ENCODE data around the gene PLSCR1.

Gene PLSCR1, protein sequence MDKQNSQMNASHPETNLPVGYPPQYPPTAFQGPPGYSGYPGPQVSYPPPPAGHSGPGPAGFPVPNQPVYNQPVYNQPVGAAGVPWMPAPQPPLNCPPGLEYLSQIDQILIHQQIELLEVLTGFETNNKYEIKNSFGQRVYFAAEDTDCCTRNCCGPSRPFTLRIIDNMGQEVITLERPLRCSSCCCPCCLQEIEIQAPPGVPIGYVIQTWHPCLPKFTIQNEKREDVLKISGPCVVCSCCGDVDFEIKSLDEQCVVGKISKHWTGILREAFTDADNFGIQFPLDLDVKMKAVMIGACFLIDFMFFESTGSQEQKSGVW

DNA sequence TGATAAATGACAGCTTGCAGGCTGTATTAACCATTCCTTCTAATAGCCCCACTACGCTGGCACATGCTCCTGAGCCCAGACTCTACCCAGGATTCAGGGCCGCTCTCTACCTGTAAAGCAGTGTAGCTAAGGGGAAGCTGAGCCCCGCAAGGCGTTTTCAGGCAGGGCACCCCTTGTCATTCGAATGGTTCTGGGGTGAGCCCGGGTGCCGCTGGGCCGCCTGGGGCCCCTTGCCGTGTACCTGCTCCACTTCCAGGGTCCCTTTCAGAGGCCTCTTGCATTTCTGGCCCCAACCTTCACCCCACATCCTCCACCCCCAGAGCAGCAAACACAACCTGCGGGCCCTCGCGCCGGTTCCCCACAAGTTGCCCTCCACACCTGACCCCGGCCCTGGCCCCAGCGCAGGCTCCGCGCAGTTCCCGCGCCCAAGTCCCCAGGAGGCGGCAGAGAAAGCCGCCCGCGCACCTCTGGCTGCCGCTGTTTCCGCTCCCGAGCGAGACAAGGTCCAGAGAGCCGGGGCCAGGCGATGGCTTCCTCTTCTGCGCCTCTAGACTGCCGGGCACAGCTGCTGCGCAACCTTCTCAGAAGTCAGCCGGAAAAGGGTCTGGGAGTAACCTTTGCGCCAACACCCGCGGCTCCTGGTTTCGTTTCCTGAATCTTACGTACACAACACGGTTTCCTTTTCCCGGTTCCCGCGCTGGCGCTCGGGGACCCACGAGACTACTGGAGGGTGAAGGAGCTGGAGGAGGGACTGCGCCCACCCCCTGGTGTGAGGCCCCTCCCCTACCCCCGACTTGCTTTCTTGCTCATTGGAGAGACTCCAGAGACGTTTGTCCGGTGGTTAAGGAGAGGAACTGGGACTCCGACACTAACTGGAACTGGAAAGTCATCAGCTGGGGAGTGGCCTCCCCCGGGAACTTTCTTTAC is at the start of gene PLSCR1:
Gene PLSCR1 (minus strand): TSS at position 606 of the 927 bp plus-strand sequence. CDS start 8,055 bp downstream, outside the sequence.
- peak; percentile 92 for DNase-seq (ENCODE audit: low read depth)

DNA sequence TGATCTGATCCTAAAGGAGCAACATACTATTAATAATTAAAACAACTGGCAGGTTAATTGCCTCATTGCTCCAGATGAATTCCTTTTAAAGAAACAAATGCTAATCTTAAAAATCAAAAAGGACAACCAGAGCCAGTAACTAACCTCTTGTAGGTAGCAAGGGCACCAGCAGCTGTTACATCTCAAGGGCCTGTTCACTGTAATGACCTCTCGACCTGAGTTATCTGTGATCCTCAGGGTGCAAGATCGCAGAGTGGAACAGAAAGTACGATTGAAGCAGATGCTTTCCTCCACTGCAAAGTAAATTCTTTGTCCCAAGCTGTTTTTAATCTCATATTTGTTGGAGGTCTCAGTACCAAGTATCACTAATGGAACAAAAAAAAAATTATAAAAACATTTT is 49.4 kb upstream of the PLSCR1 start:
- no peak for DNase-seq (ENCODE audit: low read depth)

DNA sequence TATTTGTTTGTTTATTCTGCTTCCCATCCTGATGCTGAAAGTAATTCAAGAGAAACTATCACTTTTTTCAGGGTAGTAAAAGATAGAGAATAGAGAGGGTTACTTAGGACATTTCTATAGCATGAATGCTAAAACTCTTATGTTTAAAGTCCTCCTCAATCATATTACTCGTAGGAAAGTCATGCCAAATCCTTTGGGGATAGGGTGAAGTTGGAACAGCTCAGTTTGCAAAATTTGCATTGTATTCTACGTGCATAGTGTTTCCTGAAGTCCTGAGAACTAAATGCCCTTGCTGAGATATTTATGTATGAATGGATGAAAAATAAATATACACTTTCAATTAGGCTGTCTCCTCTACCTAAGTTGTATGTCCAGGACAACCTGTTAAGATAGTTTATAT is 46.1 kb upstream of the PLSCR1 start:
- no peak for DNase-seq (ENCODE audit: low read depth)

DNA sequence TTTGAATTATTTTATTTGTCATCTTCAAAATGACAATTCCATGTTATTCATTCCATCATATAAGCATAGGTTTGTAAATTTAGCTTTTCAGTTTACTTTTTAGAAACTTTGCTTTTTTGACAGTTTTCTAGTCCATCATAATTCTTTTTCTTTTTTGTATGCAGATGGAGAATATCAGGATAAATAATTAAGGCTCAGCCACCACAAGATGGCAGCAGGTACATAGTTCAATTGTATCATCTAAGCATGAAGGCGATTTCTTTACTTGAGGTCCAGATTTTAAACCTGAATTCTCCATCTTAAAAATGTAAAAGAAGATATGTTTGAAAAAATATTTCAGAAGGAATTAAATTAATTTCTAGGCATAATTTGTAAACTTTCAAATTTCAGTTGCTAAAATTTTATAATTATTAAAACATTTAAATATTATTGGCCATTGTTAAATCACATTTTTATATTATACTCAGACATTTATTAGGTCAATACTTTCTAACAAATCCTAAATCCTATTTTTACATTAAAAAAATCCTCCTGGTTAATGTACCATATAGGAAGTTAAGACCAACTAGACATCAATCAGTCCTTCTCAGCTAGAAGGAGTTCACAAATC is 45.6 kb upstream of the PLSCR1 start:
- DNase-seq (ENCODE audit: low read depth) = peak; percentile 24

DNA sequence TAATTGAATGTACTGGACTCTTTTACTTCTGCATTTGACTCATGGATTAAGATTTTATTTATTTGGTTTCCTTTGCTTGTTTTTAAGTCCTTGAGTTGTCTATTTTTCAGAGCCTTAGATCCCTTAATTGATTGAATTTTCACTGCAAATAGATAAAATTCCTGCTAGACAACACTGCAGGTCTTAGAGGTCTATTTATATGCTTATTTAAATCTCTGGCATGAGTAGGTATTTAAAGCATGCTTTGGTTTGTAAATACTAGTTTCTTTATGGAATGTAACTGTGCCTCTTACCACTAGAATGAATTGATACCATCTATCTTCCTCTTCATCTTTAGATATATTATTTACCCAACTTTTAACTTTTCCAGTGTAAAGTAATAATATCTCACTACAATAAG is 40.7 kb upstream of the PLSCR1 start:
- no peak for DNase-seq (ENCODE audit: low read depth)

DNA sequence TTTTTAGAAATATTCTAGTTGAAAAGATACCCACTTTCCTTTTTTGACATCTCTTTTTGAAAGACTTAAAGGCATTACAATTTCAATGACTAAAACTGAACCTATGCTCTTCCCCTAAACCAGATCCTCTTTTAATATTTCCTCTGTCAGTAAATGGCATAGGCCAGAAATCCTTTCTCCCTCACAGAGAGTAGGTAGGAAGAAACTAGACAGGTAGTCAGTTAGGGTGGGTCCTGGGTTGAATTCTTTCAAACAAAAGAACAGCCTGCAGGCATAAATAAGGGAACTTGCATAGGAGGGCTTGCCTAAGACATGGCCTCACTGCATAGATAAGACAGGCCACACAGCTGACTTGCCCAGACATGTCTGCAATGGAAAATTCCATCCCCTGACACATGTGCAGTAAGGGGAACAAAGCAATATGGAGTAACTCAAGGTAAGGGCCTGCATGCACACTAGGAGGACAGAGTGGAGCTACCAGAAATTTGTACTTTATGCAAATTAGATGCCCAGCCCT is 37.6 kb upstream of the PLSCR1 start:
- no peak for DNase-seq (ENCODE audit: low read depth)

DNA sequence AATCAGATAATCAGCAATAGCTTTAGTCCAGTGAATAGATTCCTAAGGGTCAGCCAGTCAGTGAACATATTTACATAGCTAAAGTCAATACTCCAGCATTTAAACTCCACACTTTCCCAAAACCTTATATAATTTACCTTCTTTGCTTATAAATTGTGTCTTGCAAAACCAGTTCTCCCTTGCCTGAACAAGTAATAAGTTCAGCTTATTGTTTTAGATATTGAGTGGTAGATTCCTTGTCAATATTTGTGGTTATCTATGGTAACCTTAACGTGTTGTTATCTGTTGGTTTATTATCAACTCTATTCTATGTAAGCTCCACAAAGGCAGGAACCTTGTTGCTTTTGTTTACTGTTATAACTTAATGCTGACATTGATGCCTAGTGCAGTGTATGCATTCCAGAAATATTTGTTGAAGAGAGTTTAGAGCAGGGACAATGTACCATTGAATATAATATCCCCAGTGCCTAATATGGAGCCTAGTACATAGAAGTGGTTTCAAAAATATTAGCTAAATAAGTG is 36.7 kb upstream of the PLSCR1 start:
- DNase-seq (ENCODE audit: low read depth) = no peak

DNA sequence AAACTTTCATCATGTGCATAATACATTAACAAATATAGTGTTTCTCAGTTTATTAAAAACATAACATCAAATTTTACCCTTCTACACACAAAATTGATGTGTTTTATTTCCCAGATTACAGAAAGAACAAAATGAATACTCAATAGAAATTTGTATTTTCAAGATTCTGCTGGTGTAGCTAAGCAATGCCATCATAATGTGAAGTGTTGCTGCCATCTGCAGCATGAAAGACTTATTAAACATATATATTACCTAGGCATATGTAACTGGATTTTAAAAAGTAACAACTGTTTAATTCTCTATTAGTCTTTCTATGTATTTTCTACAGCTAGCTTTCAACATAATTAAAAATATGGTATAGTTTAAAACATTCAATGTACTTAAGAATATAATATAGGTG is 33.3 kb upstream of the PLSCR1 start:
- DNase-seq (ENCODE audit: low read depth) = no peak

DNA sequence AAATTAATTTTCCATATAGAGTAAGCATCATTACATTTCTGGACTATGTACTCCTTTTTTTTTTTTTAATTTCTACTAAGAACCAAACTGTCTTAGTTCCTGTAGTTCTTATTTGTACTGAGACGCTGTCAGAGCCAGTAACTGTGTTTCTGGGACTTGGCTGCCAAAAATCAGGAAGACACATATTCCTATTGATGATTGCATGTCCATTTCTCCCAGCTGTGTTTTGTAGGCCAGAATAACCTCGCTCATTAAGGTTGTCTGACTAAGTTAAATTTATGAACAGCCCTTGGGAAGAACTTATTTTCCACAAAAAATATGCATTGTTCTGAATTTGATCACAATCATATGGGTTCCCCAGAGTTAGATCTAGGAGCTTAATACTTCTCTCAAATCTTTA is 31.2 kb upstream of the PLSCR1 start:
- no peak for DNase-seq (ENCODE audit: low read depth)

DNA sequence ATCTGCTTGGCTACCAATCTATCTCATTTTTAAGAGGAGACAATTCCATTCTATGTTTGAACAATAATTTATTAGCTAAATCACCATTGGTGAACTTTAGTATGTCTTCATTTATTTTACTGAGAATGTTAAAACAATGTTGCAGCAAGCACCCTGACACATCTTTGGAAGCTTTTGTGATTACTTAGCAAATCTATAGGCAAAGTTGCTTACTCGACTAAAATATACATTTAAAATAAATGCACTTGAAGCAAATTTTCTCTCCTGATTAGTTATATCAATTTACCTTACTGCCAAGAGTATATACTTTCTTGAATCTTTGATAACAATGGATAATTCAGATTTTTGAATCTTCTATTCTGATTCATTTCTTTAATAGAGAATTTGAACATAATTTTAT is 29.8 kb upstream of the PLSCR1 start:
- DNase-seq (ENCODE audit: low read depth) = no peak

DNA sequence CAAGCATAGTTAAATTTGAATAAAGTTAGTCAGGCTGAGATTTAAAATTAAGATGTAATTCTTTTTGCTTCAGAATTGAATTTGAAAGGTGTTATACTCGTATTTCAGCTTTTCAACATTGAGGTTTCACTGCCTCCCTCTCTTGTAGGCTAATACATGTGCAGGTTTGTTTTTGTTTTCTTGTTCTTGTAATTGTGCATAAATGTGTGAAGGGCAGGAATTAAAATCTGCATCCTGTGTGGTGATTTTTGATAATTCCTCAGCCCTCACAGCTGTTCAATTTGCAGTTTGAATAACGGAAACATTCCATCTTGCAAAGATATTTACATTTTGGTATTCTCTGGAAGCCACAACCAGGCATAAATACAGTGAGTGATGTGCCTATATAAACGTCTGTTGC is 24.9 kb upstream of the PLSCR1 start:
- DNase-seq (ENCODE audit: low read depth) = no peak

DNA sequence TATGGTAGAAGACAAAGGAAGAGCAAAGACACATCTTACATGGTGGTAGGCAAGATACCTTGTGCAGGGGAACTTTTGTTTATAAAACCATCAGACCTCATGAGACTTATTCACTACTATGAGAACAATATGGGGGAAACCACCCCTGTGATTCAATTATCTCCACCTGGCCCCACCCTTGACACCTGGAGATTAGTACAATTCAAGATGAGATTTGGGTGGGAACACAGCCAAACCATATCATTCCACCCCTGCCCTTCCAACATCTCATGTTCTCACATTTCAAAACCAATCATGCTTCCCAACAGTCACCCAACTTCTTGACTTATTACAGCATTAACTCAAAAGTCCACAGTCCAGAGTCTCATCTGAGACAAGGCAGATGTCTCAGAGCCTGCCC is 21.7 kb upstream of the PLSCR1 start:
- DNase-seq (ENCODE audit: low read depth) = no peak

DNA sequence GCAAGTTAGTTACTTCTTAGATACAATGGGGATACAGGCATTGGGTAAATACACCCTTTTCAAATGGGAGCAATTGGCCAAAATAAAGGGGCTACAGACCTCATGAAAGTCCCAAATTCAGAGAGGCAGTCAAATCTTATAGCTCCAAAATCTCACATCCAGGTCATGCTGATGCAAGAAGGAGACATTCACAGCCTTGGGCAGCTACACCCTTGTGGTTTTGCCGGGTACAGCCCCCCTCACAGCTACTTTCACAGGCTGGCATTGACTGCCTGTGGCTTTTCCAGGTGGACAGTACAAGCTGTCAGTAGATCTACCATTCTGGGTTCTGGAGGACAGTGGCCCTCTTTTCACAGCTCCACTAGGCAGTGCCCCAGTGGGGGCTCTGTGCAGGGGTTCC is 17.5 kb upstream of the PLSCR1 start:
- no peak for DNase-seq (ENCODE audit: low read depth)

DNA sequence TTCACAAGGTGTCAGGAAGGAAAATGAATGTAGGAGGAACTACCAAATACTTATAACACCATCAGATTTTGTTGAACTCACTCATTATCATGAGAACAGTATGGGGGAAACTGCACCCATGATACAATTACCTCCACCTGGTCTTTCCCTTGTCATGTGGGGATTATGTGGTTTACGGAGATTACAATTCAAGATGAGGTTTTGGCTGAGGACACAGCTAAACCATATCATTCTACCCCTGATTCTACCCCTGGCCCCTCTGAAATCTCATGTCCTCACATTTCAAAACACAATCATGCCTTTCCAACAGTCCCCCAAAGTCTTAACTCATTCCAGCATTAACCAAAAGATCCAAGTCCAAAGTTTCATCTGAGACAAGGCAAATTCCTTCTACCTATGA is 17.1 kb upstream of the PLSCR1 start:
- DNase-seq (ENCODE audit: low read depth) = no peak

DNA sequence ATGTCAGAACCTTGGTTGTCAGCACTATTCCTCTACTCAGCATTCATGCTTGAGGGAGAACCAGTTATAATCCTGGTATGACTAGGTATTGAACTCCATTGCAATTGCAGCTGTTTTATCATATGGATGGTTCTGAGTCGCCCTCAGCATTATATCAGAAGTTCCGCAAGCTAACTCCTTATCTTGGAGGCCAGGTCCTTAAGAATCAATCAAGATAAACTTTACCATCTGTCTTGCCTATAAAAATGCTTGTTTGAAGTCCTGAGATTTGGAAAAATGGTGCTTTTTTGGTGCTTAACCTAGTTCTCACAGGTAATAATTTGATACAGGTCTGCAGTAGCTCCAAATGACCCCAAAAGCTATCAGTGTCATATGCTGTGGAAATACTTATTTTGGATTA is 16.3 kb upstream of the PLSCR1 start:
- no peak for DNase-seq (ENCODE audit: low read depth)

DNA sequence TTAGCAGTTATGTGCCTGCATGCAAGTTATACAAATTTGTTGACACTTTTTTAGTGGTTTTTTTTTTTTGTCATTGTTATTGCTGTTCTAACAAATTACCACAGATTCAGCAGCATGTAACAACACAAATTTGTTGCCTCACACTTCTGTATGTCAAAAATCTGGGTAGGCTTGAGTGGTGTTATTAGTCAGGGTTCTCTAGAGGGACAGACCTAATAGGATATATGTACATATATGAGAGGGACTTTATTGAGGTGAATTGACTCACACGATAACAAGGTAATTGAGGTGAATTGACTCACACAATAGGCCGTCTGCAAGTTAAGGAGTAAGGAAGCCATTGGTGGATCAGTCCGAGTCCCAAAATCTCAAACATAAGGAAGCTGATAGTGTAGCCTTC is 15.0 kb upstream of the PLSCR1 start:
- no peak for DNase-seq (ENCODE audit: low read depth)

DNA sequence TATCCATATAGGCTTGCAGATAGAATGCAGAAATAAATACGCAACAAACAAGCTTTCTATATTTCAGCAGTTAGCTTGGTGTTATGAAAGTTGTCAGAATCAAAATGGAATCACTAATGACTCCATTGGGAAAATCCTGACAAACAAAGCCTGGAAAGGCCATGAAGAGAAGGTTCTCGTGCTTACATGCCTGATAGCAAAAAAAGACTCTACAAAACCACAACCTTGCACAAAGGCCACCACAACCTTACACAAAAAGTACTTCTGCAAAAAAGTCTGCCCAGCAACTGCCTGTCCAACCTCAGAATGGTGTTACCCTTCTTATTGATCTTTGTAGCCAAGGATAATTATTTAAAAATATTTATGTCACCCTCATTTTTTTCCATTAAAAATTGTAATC is 14.4 kb upstream of the PLSCR1 start:
- DNase-seq (ENCODE audit: low read depth) = no peak

DNA sequence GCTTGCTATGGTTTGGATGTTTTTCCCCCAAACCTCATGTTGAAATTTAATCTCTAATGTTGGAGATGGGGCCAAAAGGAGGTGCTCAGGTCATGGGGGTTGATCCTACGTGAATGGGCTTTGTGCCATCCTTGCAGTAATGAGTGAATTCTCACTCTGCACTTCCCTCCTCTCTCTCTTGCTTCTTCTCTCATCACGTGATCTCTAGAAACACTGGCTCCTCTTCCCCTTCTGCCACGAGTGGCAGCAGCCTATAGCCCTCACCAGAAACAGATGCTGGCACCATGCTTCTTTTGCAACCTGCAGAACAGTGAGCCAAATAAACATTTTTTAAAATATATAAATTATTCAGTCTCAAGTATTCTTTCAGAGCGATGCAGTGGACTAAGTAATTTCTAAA is 13.3 kb upstream of the PLSCR1 start:
- no peak for DNase-seq (ENCODE audit: low read depth)

DNA sequence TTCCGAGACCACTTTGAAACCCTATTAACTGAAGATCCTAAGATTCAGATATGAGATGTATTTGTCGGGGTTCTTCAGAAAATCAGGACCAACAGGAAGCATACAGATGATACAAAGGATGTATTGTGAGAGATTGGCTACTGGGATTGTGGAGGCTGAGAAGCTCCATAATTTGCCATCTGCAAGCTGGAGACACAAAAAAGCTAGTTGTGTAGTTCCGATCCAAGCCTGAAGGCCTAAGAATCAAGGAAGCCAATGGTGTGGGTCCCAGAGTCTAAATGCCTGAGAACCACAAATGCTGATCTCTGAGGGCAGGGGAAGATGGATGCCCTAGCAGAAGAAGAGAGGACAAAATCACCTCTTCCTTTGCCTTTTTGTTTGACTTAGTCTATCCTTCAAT is 10.9 kb upstream of the PLSCR1 start:
- no peak for DNase-seq (ENCODE audit: low read depth)

DNA sequence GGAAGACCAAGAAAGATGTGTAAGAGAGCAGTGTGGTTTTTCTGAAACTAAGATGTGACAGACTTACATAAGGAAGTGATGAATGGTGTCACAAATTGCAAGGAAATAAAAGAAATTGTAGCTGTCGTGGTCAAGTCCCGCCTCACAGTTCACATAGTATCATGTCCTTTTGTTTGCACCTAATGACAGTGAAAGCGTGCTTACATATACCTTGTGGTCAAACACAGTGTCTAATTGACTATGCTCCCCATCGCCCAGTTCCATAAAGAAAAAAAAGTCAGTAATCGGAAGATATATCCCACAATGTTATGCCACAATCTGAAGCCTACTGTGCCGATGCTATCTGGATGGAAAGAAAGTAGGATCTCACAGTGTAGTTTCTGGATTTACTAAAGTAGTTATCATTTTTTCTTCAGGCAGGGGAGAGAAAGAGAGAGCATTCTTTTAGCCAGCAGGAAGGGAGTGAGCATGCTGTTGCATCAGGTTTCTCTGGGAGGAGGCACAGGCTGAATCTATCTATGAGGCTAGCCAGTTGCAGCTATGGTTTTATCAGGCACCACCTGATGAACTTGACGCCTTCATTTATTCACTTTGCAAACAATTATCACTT is 9.8 kb upstream of the PLSCR1 start:
- DNase-seq (ENCODE audit: low read depth) = no peak

DNA sequence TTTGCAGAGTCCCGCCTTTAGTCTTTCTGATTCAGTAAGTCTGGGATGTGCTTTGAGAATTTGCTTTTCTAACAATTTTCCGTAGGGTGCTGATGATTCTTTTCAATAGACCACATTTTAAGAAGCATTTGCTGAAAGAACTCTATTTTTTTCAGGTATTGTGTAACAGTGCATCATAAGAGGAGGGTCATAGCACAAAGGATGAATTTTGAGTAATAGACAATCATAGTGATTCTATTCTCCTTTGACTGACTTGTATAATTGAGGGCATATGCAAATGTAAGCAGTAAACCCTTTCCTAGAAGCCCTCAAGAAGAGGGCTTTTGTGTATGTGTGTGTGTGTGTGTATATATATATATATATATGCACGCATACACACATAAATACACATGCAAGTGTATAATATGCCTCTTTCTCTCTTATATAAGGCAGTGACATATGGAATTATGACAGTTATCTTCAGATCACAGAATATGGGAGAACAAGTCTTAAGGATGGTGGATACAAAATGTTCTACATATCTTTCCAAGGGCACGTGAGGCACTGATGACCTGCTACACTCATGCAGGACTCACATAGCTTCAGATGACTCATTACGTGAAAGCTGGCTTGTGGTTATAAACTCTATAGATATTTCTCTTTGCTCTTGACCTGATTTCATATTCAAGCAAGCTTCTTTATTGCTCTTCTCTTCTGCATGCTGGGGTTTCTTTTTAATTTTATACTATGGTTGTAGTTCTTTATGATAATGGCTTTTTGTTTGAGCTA is 6.5 kb upstream of the PLSCR1 start:
- peak; percentile 63 for DNase-seq (ENCODE audit: low read depth)

Data from HS-27A (cell line).